ENCODE measurements around the gene ERMAP. TPM values are rescaled to one million over a fixed set of nuclear protein-coding genes. Genes with fewer than 3 reads are reported as not detected.
A peak's percentile ranks its signal among the peaks of the same experiment; 100 is the strongest.

ERMAP gene
- total and polyA plus RNA-seq, 3 donors from 2014 or later: 10.6 to 14.0 (median 11.7) TPM

DNA sequence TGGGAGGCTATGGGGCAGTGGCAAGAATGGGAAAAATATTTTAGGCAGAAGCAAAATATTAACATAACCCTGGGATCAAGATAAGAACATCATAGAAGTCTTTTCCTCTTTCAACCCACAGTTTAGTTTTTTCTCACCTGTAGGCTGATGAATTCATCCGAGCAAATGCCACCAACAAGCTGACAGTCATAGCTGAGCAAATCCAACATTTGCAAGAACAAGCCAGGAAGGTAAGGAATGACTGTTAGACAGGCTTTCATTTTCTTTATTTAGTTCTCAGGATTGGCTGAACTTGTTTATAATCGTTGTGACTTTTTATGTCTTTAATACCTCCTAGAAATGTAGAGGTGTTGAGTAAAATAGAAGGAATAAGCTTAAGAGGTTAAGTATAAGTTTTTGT lies 43.5 kb upstream of the ERMAP start:
- H3K27ac ChIP-seq: no peak overlapping the region
- TF ChIP-seq POLR2A (IDR thresholded peaks at IDR 0.05): no peak
- TF ChIP-seq, protein P1, sequence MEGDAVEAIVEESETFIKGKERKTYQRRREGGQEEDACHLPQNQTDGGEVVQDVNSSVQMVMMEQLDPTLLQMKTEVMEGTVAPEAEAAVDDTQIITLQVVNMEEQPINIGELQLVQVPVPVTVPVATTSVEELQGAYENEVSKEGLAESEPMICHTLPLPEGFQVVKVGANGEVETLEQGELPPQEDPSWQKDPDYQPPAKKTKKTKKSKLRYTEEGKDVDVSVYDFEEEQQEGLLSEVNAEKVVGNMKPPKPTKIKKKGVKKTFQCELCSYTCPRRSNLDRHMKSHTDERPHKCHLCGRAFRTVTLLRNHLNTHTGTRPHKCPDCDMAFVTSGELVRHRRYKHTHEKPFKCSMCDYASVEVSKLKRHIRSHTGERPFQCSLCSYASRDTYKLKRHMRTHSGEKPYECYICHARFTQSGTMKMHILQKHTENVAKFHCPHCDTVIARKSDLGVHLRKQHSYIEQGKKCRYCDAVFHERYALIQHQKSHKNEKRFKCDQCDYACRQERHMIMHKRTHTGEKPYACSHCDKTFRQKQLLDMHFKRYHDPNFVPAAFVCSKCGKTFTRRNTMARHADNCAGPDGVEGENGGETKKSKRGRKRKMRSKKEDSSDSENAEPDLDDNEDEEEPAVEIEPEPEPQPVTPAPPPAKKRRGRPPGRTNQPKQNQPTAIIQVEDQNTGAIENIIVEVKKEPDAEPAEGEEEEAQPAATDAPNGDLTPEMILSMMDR (IDR thresholded peaks at IDR 0.05): no peak
- no peaks in the 10 kb centered on the region for H3K4me1 ChIP-seq
- H3K36me3 ChIP-seq (ENCODE audit: low read depth, missing control alignments): no peaks in the 10 kb centered on the region
- no peak overlapping the region for H3K4me3 ChIP-seq
- no peaks in the 10 kb centered on the region for H3K9me3 ChIP-seq
- intact Hi-C loops (cut with DNase I; ENCODE audit: low total_unique reads): no loop called here
- WGBS, 2 donors: 46 to 91% methylated on average over 2 of the region's 2 CpGs
- no peaks in the 10 kb centered on the region for H3K27me3 ChIP-seq
- no peak for DNase-seq

DNA sequence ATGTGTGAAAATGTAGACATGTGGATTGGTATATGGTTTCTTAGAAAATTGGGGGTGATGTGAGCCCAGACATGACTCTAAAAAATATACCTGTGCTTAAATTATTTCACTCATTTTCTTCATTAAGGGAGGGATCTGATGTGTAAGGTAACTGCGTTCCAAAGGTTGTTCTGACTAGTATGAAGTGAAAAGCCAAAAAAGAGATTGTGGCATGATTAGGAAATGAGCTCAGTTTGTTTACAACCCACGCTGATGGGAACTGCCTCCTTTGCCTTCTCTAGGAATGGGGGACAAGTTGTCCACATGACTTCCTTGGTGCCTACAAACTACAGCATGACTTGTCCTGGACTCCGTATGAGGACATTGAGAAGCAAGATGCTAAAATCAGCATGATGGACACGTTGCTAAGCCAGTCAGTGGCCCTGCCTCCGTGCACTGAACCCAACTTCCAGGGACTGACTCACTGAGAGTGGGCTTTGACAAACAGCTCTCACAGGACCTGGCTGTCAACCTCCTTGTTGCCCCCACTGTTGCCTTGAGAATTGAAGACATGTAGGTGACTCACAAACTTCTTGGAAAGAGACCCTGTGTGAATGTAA lies 41.9 kb upstream of the ERMAP start:
- Histone ChIP-seq H3K4me1 (no peaks in the 10 kb centered on the region), H3K27me3 (no peaks in the 10 kb centered on the region), H3K4me3 (no peak overlapping the region), H3K36me3 (ENCODE audit: low read depth, missing control alignments) (no peaks in the 10 kb centered on the region), H3K27ac (no peak overlapping the region), H3K9me3 (no peaks in the 10 kb centered on the region)
- WGBS, 2 donors: 87 to 93% methylated on average over 5 of the region's 5 CpGs
- no peak for DNase-seq
- intact Hi-C loops (cut with DNase I; ENCODE audit: low total_unique reads): no loop called here
- TF ChIP-seq, protein P1 (IDR thresholded peaks at IDR 0.05): no peak
- TF ChIP-seq POLR2A (IDR thresholded peaks at IDR 0.05): no peak

DNA sequence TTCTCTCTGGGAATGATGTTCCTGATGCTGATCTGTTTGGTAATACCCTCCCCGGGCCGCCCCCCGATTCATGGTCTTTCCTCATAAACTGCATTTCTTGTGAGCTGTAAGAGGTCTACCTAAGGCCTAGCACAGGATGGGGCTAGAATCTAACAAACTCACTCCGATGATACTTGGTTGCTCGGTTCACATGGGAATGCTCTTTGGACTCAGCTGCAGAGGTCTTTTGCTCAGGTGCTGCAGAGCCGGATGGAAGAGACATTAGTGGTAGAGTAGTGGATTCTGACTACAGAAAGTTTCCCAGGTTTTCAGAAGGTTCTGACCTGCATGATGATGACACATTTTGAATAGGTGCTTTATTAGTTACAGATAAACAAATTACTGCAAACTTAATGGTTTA lies 40.4 kb upstream of the ERMAP start:
- no peak for DNase-seq
- no peaks in the 10 kb centered on the region for H3K36me3 ChIP-seq (ENCODE audit: low read depth, missing control alignments)
- TF ChIP-seq, protein P1 (IDR thresholded peaks at IDR 0.05): no peak
- no peak for TF ChIP-seq POLR2A (IDR thresholded peaks at IDR 0.05)
- intact Hi-C loops (cut with DNase I; ENCODE audit: low total_unique reads): no loop called here
- 91 to 95% methylated on average over 6 of the region's 6 CpGs for WGBS, 2 donors
- no peak overlapping the region for H3K4me3 ChIP-seq
- H3K27ac ChIP-seq: no peak overlapping the region
- no peaks in the 10 kb centered on the region for H3K4me1 ChIP-seq
- H3K9me3 ChIP-seq: no peaks in the 10 kb centered on the region
- H3K27me3 ChIP-seq: no peaks in the 10 kb centered on the region

DNA sequence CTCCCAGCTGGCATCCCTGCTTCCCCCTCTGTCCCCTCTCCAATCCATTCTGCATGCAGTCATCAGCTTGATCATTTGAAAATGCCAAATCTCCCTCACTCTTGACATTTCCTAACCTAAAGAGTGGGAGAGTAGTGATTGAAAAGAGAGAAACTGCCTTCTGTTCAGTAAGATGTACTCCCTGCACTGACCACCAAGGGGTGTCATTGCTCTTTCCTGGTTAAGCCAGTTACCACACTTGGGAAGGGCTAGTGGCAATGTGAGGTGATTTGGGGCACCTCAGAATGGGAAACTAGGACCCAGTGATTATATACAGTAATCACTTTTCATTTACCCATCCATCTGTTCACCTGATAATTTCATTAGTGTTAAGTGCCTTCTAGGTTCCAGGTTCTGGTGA lies 39.1 kb upstream of the ERMAP start:
- Histone ChIP-seq H3K27me3 (no peaks in the 10 kb centered on the region), H3K9me3 (no peaks in the 10 kb centered on the region), H3K4me3 (no peak overlapping the region), H3K4me1 (no peaks in the 10 kb centered on the region), H3K36me3 (ENCODE audit: low read depth, missing control alignments) (no peaks in the 10 kb centered on the region), H3K27ac (no peak overlapping the region)
- TF ChIP-seq, protein P1 (IDR thresholded peaks at IDR 0.05): peak in 2 of 3 experiments; percentile 47 to 50
- no peak for TF ChIP-seq POLR2A (IDR thresholded peaks at IDR 0.05)
- intact Hi-C loops (cut with DNase I; ENCODE audit: low total_unique reads): no loop called here
- peak; percentile 47 for DNase-seq

DNA sequence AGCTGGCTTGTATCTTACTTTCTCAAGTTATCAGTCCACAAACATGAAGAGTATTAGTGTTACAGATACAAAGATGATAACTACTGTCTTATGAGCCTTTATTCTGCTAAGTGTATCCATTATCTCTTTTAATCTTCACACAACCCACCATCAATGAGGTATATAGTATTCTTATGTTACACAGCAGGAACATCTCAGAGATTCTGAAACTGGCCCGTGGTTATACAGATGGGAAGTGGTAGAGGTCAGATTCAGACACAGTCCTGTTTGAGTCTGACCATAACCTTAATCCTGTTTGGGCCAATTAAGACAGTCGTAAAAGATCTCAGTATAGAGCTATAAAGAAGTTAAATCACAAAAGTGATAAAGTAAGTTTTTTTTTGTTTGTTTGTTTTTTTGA lies 37.2 kb upstream of the ERMAP start:
- Histone ChIP-seq H3K27ac (no peak overlapping the region), H3K4me1 (no peaks in the 10 kb centered on the region), H3K9me3 (no peaks in the 10 kb centered on the region), H3K36me3 (ENCODE audit: low read depth, missing control alignments) (no peaks in the 10 kb centered on the region), H3K27me3 (no peaks in the 10 kb centered on the region), H3K4me3 (no peak overlapping the region)
- WGBS, 2 donors: 86 to 89% methylated on average over 2 of the region's 2 CpGs
- DNase-seq: no peak
- no peak for TF ChIP-seq POLR2A (IDR thresholded peaks at IDR 0.05)
- TF ChIP-seq, protein P1 (IDR thresholded peaks at IDR 0.05): no peak
- intact Hi-C loops (cut with DNase I; ENCODE audit: low total_unique reads): no loop called here
